HG03108 (cell line): Measurements from ENCODE around the gene RCHY1.
"Not testable (repeated sequence)": the region's sequence is repeated elsewhere in the genome, so short reads cannot be mapped to it uniquely, and the experiment has no call there.

Source experiments
- ATAC-seq: cut with Tn5 transposase; IDR thresholded peaks from one replicate; pipeline ENCODE4 v1.9.1; 2021; ENCODE audit warnings: moderate library complexity; ENCODE audit not compliant: unreplicated experiment

Gene RCHY1

GRCh38 chr4:75514131-75514948 is at the start of gene RCHY1, which contains the start of gene THAP6:
Gene RCHY1, minus strand, starts transcription at chr4:75514403. Its CDS starts 117 bp downstream, at chr4:75514286.
Gene THAP6, plus strand, starts transcription at chr4:75514473. Its CDS starts 980 bp downstream, at chr4:75515453.
- ATAC-seq, result peak; percentile 93

- ATAC-seq, result no peak
Observed at GRCh38 chr4:75561789-75562188, 47.6 kb upstream of the RCHY1 start.

- no peak for ATAC-seq
Observed at GRCh38 chr4:75557696-75558095, 43.5 kb upstream of the RCHY1 start.

- peak; percentile 96 for ATAC-seq
Observed at GRCh38 chr4:75555294-75556164, 41.3 kb upstream of the RCHY1 start, which contains the start of gene ODAPH. Gene ODAPH, plus strand, starts transcription at chr4:75556066. Its CDS starts 17 bp downstream, at chr4:75556083.

- ATAC-seq, result no peak
Observed at GRCh38 chr4:75552452-75552851, 38.2 kb upstream of the RCHY1 start.

- no peak for ATAC-seq
Observed at GRCh38 chr4:75549019-75549418, 34.8 kb upstream of the RCHY1 start.

GRCh38 chr4:75547647-75548387 is 33.6 kb upstream of the RCHY1 start:
- no peak for ATAC-seq

GRCh38 chr4:75545526-75545925 is 31.3 kb upstream of the RCHY1 start:
- no peak for ATAC-seq

- ATAC-seq, result no peak
Observed at GRCh38 chr4:75544870-75545269, 30.7 kb upstream of the RCHY1 start.

- not testable (repeated sequence) for ATAC-seq
Observed at GRCh38 chr4:75544220-75544619, 30.0 kb upstream of the RCHY1 start.

GRCh38 chr4:75542824-75543223 is 28.6 kb upstream of the RCHY1 start:
- no peak for ATAC-seq

GRCh38 chr4:75537308-75537707 is 23.1 kb upstream of the RCHY1 start:
- not testable (repeated sequence) for ATAC-seq

GRCh38 chr4:75533926-75534325 is 19.7 kb upstream of the RCHY1 start:
- not testable (repeated sequence) for ATAC-seq

GRCh38 chr4:75533339-75533887 is 19.2 kb upstream of the RCHY1 start:
- ATAC-seq, result not testable (repeated sequence)

- ATAC-seq, result not testable (repeated sequence)
Observed at GRCh38 chr4:75531536-75532143, 17.4 kb upstream of the RCHY1 start.

- no peak for ATAC-seq
Observed at GRCh38 chr4:75530556-75531322, 16.5 kb upstream of the RCHY1 start.

GRCh38 chr4:75527482-75527881 is 13.3 kb upstream of the RCHY1 start:
- ATAC-seq, result no peak

GRCh38 chr4:75525910-75526309 is 11.7 kb upstream of the RCHY1 start:
- ATAC-seq, result no peak

GRCh38 chr4:75525086-75525485 is 10.9 kb upstream of the RCHY1 start:
- ATAC-seq, result no peak
